Fibroblast of mammary gland (primary cell): ENCODE results near the gene PMM1.

Experiments used
- DNase-seq: peaks from one replicate; pipeline ENCODE4 v3.0.0-alpha.2; 2010; ENCODE audit warnings: low read depth
- H3K4me3 ChIP-seq: 2 replicates; pipeline ENCODE4 v1.5.1; 2011; ENCODE audit warnings: low read depth, mild to moderate bottlenecking, low read length, moderate library complexity; ENCODE audit not compliant: control insufficient read depth
- CTCF ChIP-seq: conservative IDR thresholded peaks from 2 replicates; pipeline ENCODE4 v1.5.1; 2011; ENCODE audit warnings: low read depth, low read length, inconsistent platforms; ENCODE audit not compliant: control insufficient read depth, insufficient read depth

PMM1 gene

GRCh38 chr22:41579997-41580355 is 9.7 kb downstream of the PMM1 start:
- no peak overlapping the region for H3K4me3 ChIP-seq
- DNase-seq, result no peak
- TF ChIP-seq CTCF, result no peak

- no peak for DNase-seq
- TF ChIP-seq CTCF, result no peak
- H3K4me3 ChIP-seq, result no peak overlapping the region
Measured at GRCh38 chr22:41579297-41579996, 10.2 kb downstream of the PMM1 start.

GRCh38 chr22:41578818-41579217 is 10.8 kb downstream of the PMM1 start:
- no peak for TF ChIP-seq CTCF
- H3K4me3 ChIP-seq, result no peak overlapping the region

GRCh38 chr22:41578114-41578513 is 11.5 kb downstream of the PMM1 start:
- H3K4me3 ChIP-seq, result no peak overlapping the region
- no peak for DNase-seq
- TF ChIP-seq CTCF, result no peak

More at GRCh38 chr22:41578818-41579217, 10.8 kb downstream of the PMM1 start:
- DNase-seq, result no peak

- DNase-seq, result peak; percentile 55
- TF ChIP-seq CTCF, result peak; percentile 57
- no peak overlapping the region for H3K4me3 ChIP-seq
Measured at GRCh38 chr22:41576877-41577276, 12.8 kb downstream of the PMM1 start.

- no peak for TF ChIP-seq CTCF
- H3K4me3 ChIP-seq, result no peak overlapping the region
- no peak for DNase-seq
Measured at GRCh38 chr22:41575533-41575932, 14.1 kb downstream of the PMM1 start.
